Measurements from ENCODE around the gene RMRP. TPM values are rescaled to one million over a fixed set of nuclear protein-coding genes. Genes with fewer than 3 reads are reported as not detected.

Gene RMRP
- polyA plus RNA-seq, 1 of the 3 experiments (the other 2 are of a cell fraction), result 64.9 TPM

DNA sequence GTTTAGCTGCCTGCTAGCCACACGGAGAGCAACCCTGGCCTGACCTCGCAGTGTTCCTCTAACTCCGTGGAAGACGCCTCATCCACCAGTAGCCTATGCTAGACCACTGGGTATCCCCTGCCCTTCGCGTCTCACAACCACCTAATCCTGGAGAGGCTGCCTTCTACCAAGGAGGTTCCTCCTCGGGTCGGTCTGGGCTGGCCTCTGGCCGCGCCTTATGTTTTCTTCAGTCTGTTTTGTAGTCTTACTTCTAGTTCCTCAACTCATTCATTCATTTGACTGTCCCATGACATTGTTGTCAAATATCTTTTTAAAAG is 33.5 kb upstream of the RMRP start:
- peak overlapping the region; percentile 93 to 96 for H3K27ac ChIP-seq (ENCODE audit: low read depth in 2 of 2, low read length in 1 of 2)
- peaks cover 56% of the 10 kb centered on the region for H3F3A ChIP-seq (replicated peaks; ENCODE audit: insufficient read depth)
- H2AFZ ChIP-seq (ENCODE audit: low read depth), result peak overlapping the region; percentile 84
- POLR2A ChIA-PET, result interaction anchor here (0.7 to 1.7 kb wide), 7 partner anchors 11 to 44 kb away, joined by 3 to 10 read pairs (median 4); partner anchors contain the start of genes CA9, CCDC107, CREB3 and RMRP
- no peaks in the 10 kb centered on the region for H3K9me3 ChIP-seq
- H4K20me1 ChIP-seq (ENCODE audit: insufficient read depth), result peaks cover 29% of the 10 kb centered on the region
- no peak for TF ChIP-seq RXRA (IDR thresholded peaks at IDR 0.05; ENCODE audit: borderline replicate concordance, low read depth)
- H3K27me3 ChIP-seq (ENCODE audit: insufficient read depth), result no peaks in the 10 kb centered on the region
- peaks cover 40% of the 10 kb centered on the region for H3K79me2 ChIP-seq (ENCODE audit: insufficient read depth)
- no peak for DNase-seq
- peak overlapping the region; percentile 91 for H3K4me2 ChIP-seq
- 58% methylated on average over 9 of the region's 10 CpGs for WGBS (ENCODE audit: low lambda C conversion rate)
- H3K4me3 ChIP-seq (ENCODE audit: low read depth in 2 of 2, low read length in 1 of 2), result peak overlapping the region; percentile 62 to 73
- H3K9ac ChIP-seq, result peak overlapping the region; percentile 95
- H3K4me1 ChIP-seq (ENCODE audit: control insufficient read depth in 1 of 2, insufficient read depth in 2 of 2, low read depth in 1 of 2, low read length in 1 of 2), result peaks cover 19 to 34% of the 10 kb centered on the region in 2 experiments; a peak in 3 of 4 replicates
- H3K36me3 ChIP-seq (replicated peaks in 1 of 2; ENCODE audit: control insufficient read depth in 1 of 2, insufficient read depth in 2 of 2, low read length in 1 of 2), result peaks cover 8 to 10% of the 10 kb centered on the region in 2 experiments
- CTCF ChIA-PET, result interaction anchor here (0.9 to 2.7 kb wide), 10 partner anchors 15 to 83 kb away, joined by 3 to 21 read pairs (median 4); partner anchors contain the start of genes ARHGEF39, CCDC107 and RMRP
- no peaks in the 10 kb centered on the region for H3K9me2 ChIP-seq

DNA sequence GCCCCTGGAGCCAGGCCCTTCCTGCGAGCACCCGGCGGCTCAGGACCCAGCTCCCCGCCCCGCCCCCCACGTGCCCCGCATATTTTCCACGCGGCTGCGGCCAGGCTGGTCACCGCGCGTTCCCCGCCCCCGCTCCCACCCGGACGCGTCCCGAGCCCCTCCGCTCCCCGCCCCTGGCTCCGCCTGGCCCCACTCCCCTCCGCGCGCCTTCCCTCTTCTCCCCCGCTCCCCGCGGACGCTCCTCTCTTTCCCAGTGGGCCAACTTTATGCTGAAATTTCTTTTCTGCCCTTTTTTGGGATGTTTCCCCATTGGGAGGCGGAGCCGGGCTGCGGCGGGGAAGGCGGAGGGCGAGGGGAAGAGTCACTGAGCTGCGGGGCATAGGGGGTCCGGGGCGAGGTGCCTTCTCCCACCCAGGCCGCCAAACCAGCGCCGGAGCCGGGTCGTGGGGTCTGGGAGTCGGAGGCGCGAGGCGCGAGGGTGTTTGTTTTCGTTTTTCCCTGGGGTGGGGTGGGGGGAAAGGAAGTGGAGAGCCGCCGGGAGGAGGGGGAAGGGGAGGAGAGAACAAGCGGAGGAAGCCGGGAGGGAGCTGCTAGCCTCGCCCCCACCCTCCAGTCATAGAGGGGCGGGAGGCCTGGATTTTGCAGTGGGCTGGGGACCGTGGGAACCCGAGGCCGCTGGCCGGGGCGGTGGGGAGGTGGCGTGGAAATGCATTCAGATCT is 33.0 kb upstream of the RMRP start:
- Histone ChIP-seq H3K4me3 (ENCODE audit: low read depth in 2 of 2, low read length in 1 of 2) (peak overlapping the region; percentile 62 to 73), H3K4me1 (ENCODE audit: control insufficient read depth in 1 of 2, insufficient read depth in 2 of 2, low read depth in 1 of 2, low read length in 1 of 2) (peaks cover 19 to 34% of the 10 kb centered on the region in 2 experiments; a peak in 3 of 4 replicates), H3K9me2 (no peaks in the 10 kb centered on the region), H3K9ac (peak overlapping the region; percentile 95), H3K36me3 (replicated peaks in 1 of 2; ENCODE audit: control insufficient read depth in 1 of 2, insufficient read depth in 2 of 2, low read length in 1 of 2) (peaks cover 6 to 7% of the 10 kb centered on the region in 2 experiments), H4K20me1 (ENCODE audit: insufficient read depth) (peaks cover 34% of the 10 kb centered on the region), H3K79me2 (ENCODE audit: insufficient read depth) (peaks cover 44% of the 10 kb centered on the region), H3K27ac (ENCODE audit: low read depth in 2 of 2, low read length in 1 of 2) (peak overlapping the region; percentile 93 to 96), H3K27me3 (ENCODE audit: insufficient read depth) (no peaks in the 10 kb centered on the region), H3K9me3 (no peaks in the 10 kb centered on the region), H2AFZ (ENCODE audit: low read depth) (peak overlapping the region; percentile 84), H3F3A (replicated peaks; ENCODE audit: insufficient read depth) (peaks cover 56% of the 10 kb centered on the region), H3K4me2 (peak overlapping the region; percentile 91)
- WGBS (ENCODE audit: low lambda C conversion rate), result 2% methylated on average over 34 of the region's 61 CpGs
- peak; percentile 90 for DNase-seq
- ChIA-PET CTCF (interaction anchor here (0.9 to 2.7 kb wide), 11 partner anchors 15 to 83 kb away, joined by 3 to 21 read pairs (median 4); partner anchors contain the start of genes ARHGEF39, CCDC107 and RMRP), POLR2A (interaction anchor here (0.6 to 1.7 kb wide), 8 partner anchors 11 to 271 kb away, joined by 3 to 10 read pairs (median 4); partner anchors contain the start of genes CA9, CCDC107, CREB3 and RMRP)
- TF ChIP-seq, protein P1, sequence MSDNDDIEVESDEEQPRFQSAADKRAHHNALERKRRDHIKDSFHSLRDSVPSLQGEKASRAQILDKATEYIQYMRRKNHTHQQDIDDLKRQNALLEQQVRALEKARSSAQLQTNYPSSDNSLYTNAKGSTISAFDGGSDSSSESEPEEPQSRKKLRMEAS (IDR thresholded peaks at IDR 0.05; ENCODE audit: low read depth), result peak; percentile 51; the same call in 1 of the 2 replicates
- no peak for TF ChIP-seq NRF1 (IDR thresholded peaks at IDR 0.05; ENCODE audit: low read depth, low read length)
- peak; percentile 23 for TF ChIP-seq MXI1 (IDR thresholded peaks at IDR 0.05; ENCODE audit: low read depth, low read length)
- TF ChIP-seq POLR2AphosphoS5 (IDR thresholded peaks at IDR 0.05; ENCODE audit: low read depth, low read length), result 0 out of 2 replicates have a peak, but pooled peaks have one; percentile 33
- TF ChIP-seq TAF1 (IDR thresholded peaks at IDR 0.05; ENCODE audit: borderline replicate concordance, low read depth, low read length), result peak; percentile 9; the same call in 1 of the 2 replicates
- TF ChIP-seq RCOR1 (IDR thresholded peaks at IDR 0.05; ENCODE audit: low read length), result no peak

DNA sequence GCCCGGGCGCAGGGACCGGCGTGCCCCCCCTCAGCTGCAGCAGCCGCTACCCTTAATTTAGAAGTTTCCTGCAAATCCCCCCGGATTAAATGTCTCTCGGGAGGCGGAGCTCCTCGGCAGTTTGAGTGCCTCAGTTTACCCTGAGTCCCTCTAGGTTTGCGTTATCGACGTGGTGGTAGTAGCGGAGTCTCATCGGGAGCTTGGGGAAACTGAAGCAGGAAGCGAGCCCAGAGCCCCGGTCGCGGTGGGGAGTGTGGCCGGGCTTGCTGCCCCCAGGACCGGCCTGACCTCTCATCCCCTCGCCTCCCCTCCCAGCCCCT is 32.4 kb upstream of the RMRP start:
- Histone ChIP-seq H4K20me1 (ENCODE audit: insufficient read depth) (peaks cover 39% of the 10 kb centered on the region), H3K79me2 (ENCODE audit: insufficient read depth) (peaks cover 47% of the 10 kb centered on the region), H3K4me2 (peak overlapping the region; percentile 91), H3K9ac (peak overlapping the region; percentile 95), H3F3A (replicated peaks; ENCODE audit: insufficient read depth) (peaks cover 53% of the 10 kb centered on the region), H3K9me3 (no peaks in the 10 kb centered on the region), H2AFZ (ENCODE audit: low read depth) (no peak overlapping the region), H3K36me3 (replicated peaks in 1 of 2; ENCODE audit: control insufficient read depth in 1 of 2, insufficient read depth in 2 of 2, low read length in 1 of 2) (peaks cover 8 to 10% of the 10 kb centered on the region in 2 experiments), H3K4me3 (ENCODE audit: low read depth in 2 of 2, low read length in 1 of 2) (peak overlapping the region; percentile 62 to 73), H3K27ac (ENCODE audit: low read depth in 2 of 2, low read length in 1 of 2) (peak overlapping the region; percentile 93 to 96), H3K9me2 (no peaks in the 10 kb centered on the region), H3K27me3 (ENCODE audit: insufficient read depth) (no peaks in the 10 kb centered on the region), H3K4me1 (ENCODE audit: control insufficient read depth in 1 of 2, insufficient read depth in 2 of 2, low read depth in 1 of 2, low read length in 1 of 2) (peaks cover 19 to 34% of the 10 kb centered on the region in 2 experiments; a peak in 3 of 4 replicates)
- ChIA-PET CTCF (interaction anchor here (0.8 to 2.7 kb wide), 6 partner anchors 15 to 43 kb away, joined by 3 to 21 read pairs (median 3); partner anchors contain the start of genes CCDC107 and RMRP), POLR2A (interaction anchor here (0.6 to 1.7 kb wide), 5 partner anchors 10 to 271 kb away, joined by 4 to 10 read pairs (median 5); partner anchors contain the start of genes CREB3 and TLN1)
- DNase-seq, result no peak
- WGBS (ENCODE audit: low lambda C conversion rate), result 2% methylated on average over 15 of the region's 21 CpGs
- TF ChIP-seq, protein P2, sequence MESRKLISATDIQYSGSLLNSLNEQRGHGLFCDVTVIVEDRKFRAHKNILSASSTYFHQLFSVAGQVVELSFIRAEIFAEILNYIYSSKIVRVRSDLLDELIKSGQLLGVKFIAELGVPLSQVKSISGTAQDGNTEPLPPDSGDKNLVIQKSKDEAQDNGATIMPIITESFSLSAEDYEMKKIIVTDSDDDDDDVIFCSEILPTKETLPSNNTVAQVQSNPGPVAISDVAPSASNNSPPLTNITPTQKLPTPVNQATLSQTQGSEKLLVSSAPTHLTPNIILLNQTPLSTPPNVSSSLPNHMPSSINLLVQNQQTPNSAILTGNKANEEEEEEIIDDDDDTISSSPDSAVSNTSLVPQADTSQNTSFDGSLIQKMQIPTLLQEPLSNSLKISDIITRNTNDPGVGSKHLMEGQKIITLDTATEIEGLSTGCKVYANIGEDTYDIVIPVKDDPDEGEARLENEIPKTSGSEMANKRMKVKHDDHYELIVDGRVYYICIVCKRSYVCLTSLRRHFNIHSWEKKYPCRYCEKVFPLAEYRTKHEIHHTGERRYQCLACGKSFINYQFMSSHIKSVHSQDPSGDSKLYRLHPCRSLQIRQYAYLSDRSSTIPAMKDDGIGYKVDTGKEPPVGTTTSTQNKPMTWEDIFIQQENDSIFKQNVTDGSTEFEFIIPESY (IDR thresholded peaks at IDR 0.05; ENCODE audit: borderline replicate concordance, low read depth), result no peak
- TF ChIP-seq TCF12 (IDR thresholded peaks at IDR 0.05) (no peak), GABPA (IDR thresholded peaks at IDR 0.05; ENCODE audit: low read depth) (no peak), GATA2 (CRISPR knock-in tag; IDR thresholded peaks at IDR 0.05) (no peak), RAD21 (IDR thresholded peaks at IDR 0.05; ENCODE audit: low read length) (no peak), SIN3A (IDR thresholded peaks at IDR 0.05; ENCODE audit: borderline replicate concordance, low read depth, low read length) (no peak), TEAD4 (IDR thresholded peaks at IDR 0.05; ENCODE audit: borderline replicate concordance, insufficient read depth) (no peak), NFIC (IDR thresholded peaks at IDR 0.05; ENCODE audit: borderline replicate concordance) (no peak), JUND (IDR thresholded peaks at IDR 0.05) (no peak), RXRA (IDR thresholded peaks at IDR 0.05; ENCODE audit: borderline replicate concordance, low read depth) (no peak)
- TF ChIP-seq, protein P3, sequence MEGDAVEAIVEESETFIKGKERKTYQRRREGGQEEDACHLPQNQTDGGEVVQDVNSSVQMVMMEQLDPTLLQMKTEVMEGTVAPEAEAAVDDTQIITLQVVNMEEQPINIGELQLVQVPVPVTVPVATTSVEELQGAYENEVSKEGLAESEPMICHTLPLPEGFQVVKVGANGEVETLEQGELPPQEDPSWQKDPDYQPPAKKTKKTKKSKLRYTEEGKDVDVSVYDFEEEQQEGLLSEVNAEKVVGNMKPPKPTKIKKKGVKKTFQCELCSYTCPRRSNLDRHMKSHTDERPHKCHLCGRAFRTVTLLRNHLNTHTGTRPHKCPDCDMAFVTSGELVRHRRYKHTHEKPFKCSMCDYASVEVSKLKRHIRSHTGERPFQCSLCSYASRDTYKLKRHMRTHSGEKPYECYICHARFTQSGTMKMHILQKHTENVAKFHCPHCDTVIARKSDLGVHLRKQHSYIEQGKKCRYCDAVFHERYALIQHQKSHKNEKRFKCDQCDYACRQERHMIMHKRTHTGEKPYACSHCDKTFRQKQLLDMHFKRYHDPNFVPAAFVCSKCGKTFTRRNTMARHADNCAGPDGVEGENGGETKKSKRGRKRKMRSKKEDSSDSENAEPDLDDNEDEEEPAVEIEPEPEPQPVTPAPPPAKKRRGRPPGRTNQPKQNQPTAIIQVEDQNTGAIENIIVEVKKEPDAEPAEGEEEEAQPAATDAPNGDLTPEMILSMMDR (IDR thresholded peaks at IDR 0.05), result no peak
